ENCODE results near the gene RAB3GAP1.

RAB3GAP1 gene

DNA sequence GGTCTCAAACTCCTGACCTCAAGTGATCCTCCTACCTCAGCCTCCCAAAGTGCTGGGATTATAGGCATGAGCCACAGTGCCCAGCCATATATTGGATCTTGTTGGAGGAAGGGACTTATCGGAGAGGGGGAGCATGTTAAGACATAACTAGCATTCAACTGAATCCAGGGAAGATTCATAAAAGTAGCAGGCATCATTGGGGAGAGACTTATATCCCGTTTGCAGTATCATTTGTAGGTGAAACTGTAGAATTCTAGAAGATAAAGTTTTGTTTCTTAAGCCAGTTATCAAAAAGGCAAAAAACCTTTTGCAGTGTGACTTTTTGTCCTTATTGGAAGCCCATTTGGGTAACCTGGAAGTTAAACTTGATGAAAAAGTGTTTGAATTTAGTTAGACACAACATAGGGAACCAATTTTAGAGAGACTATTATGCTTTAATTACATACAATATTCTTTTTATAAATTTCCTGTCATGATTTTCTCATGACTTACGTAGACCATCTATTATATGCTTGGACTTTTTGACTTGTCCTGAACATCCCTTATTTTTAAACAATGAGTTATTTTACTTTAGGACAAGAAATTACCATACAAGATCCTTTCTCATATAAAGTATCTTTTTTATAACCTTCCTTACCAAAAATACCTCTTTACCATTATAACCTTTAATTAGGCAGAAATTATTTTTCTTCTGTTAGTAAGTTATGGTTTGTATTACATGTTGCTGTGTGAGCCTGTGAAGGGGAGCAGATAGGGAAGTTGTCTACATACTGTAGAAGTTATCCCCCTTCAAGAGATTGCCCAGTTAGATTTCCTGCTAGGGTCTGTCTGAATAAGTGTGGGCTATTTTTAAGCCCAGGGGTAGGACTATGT is 20.3 kb downstream of the RAB3GAP1 start:
- no peak overlapping the region for H3K9ac ChIP-seq (ENCODE audit: low read depth, low read length)
- no peaks in the 10 kb centered on the region for H3K4me1 ChIP-seq (ENCODE audit: insufficient read depth, low read length)
- no peak overlapping the region for H3K4me2 ChIP-seq (ENCODE audit: insufficient read depth, low read length)
- no peak overlapping the region for H3K4me3 ChIP-seq (ENCODE audit: low read depth in 1 of 2, low read length in 2 of 2)
- H3K36me3 ChIP-seq (ENCODE audit: insufficient read depth, low read length) = peaks cover 33% of the 10 kb centered on the region
- TF ChIP-seq, protein P1, sequence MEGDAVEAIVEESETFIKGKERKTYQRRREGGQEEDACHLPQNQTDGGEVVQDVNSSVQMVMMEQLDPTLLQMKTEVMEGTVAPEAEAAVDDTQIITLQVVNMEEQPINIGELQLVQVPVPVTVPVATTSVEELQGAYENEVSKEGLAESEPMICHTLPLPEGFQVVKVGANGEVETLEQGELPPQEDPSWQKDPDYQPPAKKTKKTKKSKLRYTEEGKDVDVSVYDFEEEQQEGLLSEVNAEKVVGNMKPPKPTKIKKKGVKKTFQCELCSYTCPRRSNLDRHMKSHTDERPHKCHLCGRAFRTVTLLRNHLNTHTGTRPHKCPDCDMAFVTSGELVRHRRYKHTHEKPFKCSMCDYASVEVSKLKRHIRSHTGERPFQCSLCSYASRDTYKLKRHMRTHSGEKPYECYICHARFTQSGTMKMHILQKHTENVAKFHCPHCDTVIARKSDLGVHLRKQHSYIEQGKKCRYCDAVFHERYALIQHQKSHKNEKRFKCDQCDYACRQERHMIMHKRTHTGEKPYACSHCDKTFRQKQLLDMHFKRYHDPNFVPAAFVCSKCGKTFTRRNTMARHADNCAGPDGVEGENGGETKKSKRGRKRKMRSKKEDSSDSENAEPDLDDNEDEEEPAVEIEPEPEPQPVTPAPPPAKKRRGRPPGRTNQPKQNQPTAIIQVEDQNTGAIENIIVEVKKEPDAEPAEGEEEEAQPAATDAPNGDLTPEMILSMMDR (IDR thresholded peaks at IDR 0.05; ENCODE audit: borderline replicate concordance, extremely low read depth, low read length, poor library complexity, severe bottlenecking) = no peak
- TF ChIP-seq EZH2 (IDR thresholded peaks at IDR 0.05; ENCODE audit: borderline replicate concordance, low read depth, low read length, severe bottlenecking) = no peak
- DNase-seq (no peak), ATAC-seq (ENCODE audit: insufficient read depth, low read depth) (no peak)
- H3K27me3 ChIP-seq (ENCODE audit: insufficient read depth, low read length, poor library complexity) = no peaks in the 10 kb centered on the region
- peaks cover 49% of the 10 kb centered on the region for H3K9me3 ChIP-seq (ENCODE audit: insufficient read depth, low read length, severe bottlenecking)
- H4K20me1 ChIP-seq (ENCODE audit: insufficient read depth, low read length) = no peaks in the 10 kb centered on the region
- peaks cover 22% of the 10 kb centered on the region for H3K79me2 ChIP-seq (ENCODE audit: insufficient read depth, low read length)
- H3K27ac ChIP-seq (ENCODE audit: low read length) = no peak overlapping the region
- H2AFZ ChIP-seq (ENCODE audit: low read depth, low read length) = no peak overlapping the region

DNA sequence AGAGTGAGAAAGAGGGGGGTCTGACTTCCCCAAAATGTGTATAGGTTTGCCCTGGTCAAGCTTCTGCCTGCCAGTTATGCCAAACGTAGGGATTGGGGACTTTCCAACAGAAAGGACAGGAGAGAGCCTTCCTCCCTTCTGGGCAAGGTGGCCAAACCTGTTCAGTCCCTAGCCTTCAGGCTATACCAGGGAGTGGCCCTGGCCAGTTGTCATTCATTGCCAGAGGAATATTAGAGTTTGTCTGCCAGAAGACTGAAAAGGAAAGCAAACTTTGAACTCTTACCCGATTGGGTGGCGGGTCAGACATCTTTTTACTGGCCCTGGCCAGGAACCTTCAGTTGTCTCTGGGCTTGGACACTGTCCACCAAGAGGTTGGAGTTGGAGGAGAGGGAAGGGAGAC is 22.1 kb downstream of the RAB3GAP1 start:
- no peaks in the 10 kb centered on the region for H4K20me1 ChIP-seq (ENCODE audit: insufficient read depth, low read length)
- DNase-seq (no peak), ATAC-seq (ENCODE audit: insufficient read depth, low read depth) (no peak)
- no peaks in the 10 kb centered on the region for H3K27me3 ChIP-seq (ENCODE audit: insufficient read depth, low read length, poor library complexity)
- no peaks in the 10 kb centered on the region for H3K4me1 ChIP-seq (ENCODE audit: insufficient read depth, low read length)
- peaks cover 47% of the 10 kb centered on the region for H3K9me3 ChIP-seq (ENCODE audit: insufficient read depth, low read length, severe bottlenecking)
- no peak overlapping the region for H2AFZ ChIP-seq (ENCODE audit: low read depth, low read length)
- H3K27ac ChIP-seq (ENCODE audit: low read length) = no peak overlapping the region
- H3K79me2 ChIP-seq (ENCODE audit: insufficient read depth, low read length) = peaks cover 22% of the 10 kb centered on the region
- H3K4me2 ChIP-seq (ENCODE audit: insufficient read depth, low read length) = no peak overlapping the region
- no peak for TF ChIP-seq EZH2 (IDR thresholded peaks at IDR 0.05; ENCODE audit: borderline replicate concordance, low read depth, low read length, severe bottlenecking)
- TF ChIP-seq, protein P1 (IDR thresholded peaks at IDR 0.05; ENCODE audit: borderline replicate concordance, extremely low read depth, low read length, poor library complexity, severe bottlenecking) = no peak
- peaks cover 31% of the 10 kb centered on the region for H3K36me3 ChIP-seq (ENCODE audit: insufficient read depth, low read length)
- no peak overlapping the region for H3K4me3 ChIP-seq (ENCODE audit: low read depth in 1 of 2, low read length in 2 of 2)
- H3K9ac ChIP-seq (ENCODE audit: low read depth, low read length) = no peak overlapping the region

DNA sequence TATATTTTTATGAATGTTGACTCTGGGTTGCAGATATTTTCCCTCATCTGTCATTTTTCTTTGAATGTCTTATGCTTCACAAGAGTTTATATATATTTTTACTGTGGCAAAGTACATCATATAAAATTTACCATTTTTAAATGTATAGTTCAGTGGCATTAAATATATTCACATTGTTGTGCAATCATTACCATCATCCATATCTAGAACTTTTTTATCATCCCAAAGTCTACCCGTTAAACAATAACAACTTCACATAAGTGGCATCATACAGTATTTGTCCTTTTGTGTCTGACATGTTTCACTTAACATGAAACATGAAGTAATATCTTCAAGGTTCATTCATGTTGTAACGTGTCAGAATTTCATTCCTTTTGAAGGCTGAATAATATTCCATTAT is 24.5 kb downstream of the RAB3GAP1 start:
- Histone ChIP-seq H4K20me1 (ENCODE audit: insufficient read depth, low read length) (no peaks in the 10 kb centered on the region), H3K9me3 (ENCODE audit: insufficient read depth, low read length, severe bottlenecking) (peaks cover 28% of the 10 kb centered on the region), H3K36me3 (ENCODE audit: insufficient read depth, low read length) (peaks cover 18% of the 10 kb centered on the region), H3K79me2 (ENCODE audit: insufficient read depth, low read length) (peaks cover 22% of the 10 kb centered on the region), H3K27ac (ENCODE audit: low read length) (no peak overlapping the region), H3K4me3 (ENCODE audit: low read depth in 1 of 2, low read length in 2 of 2) (no peak overlapping the region), H2AFZ (ENCODE audit: low read depth, low read length) (no peak overlapping the region), H3K9ac (ENCODE audit: low read depth, low read length) (no peak overlapping the region), H3K4me2 (ENCODE audit: insufficient read depth, low read length) (no peak overlapping the region), H3K4me1 (ENCODE audit: insufficient read depth, low read length) (no peaks in the 10 kb centered on the region), H3K27me3 (ENCODE audit: insufficient read depth, low read length, poor library complexity) (no peaks in the 10 kb centered on the region)
- ATAC-seq (ENCODE audit: insufficient read depth, low read depth) = no peak
- TF ChIP-seq, protein P1 (IDR thresholded peaks at IDR 0.05; ENCODE audit: borderline replicate concordance, extremely low read depth, low read length, poor library complexity, severe bottlenecking) = no peak
- no peak for TF ChIP-seq EZH2 (IDR thresholded peaks at IDR 0.05; ENCODE audit: borderline replicate concordance, low read depth, low read length, severe bottlenecking)
- no peak for DNase-seq

Measured in DND-41 (cell line).